HL-60/S4 (cell line): Measurements from ENCODE around the gene SEC22A.

Source experiments
- in situ Hi-C: fragments of 300-500 bp; cut with MboI; formaldehyde crosslinking; loops from 2 replicates; pipeline ENCODE4 v1.14.3; 2022; ENCODE audit warnings: low sequenced_read_pairs

SEC22A gene

DNA sequence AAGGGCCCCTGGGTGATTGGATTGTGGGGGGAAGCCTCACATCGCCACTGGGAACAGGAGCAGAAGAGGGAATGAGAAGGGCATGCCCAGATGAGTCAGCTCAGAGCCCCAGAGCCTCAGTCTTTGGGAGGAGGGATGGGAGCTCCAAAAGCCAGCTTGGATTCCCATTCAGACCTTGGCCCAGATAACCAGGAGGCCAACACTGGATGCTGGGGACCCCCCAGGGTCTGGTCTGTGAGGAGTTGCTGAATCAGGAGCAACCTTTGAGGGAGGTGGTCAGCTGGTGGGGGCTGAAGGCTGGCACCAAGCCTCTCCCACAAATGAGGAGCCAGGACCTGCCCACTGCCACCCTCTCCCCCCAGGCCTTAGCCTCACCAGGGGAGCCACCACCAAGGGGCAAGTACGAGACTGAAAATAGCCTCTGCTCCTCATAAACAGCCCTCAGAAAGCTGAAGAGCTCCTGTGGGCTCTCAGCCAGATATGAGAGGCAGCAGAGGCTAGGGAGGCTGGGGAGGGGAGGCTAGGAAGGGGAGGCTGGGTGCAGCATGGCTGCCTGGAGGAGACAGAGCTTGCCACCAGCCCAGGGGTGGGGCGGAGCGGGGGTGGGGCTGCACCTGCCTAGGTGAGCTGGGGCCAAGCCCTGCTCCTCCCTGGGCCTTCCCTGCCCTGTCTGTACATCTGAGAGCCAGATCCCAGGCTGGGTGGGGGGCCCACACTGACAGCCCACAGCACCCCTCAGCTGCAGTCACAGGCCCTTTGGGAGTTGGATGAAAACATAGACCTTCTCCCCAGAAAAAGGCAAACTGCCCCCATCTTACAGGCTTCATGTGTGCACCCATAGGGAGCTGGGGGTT, 99.8 kb downstream of the SEC22A start:
- in situ Hi-C loops: no loop called here

DNA sequence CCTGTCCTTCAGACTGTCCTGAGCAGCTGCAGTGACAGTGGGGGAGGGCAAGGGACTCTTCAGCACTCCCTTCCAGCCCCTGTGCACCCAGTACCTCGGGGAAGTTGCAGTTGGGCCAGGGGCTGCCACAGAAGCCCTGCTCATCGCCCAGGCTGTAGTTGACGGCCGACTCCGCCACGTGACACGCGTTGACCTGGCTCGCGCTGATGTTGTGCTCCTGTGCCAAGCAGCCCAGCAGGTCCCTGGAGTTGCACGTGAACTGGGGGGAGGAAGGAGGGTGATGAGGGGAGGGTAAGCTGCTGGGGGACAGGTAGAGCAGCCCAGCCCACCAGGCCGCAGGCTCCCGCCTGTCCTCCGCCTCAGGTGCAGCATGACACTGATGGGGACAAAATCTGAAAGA, 101.2 kb downstream of the SEC22A start:
- in situ Hi-C loops: no loop called here

DNA sequence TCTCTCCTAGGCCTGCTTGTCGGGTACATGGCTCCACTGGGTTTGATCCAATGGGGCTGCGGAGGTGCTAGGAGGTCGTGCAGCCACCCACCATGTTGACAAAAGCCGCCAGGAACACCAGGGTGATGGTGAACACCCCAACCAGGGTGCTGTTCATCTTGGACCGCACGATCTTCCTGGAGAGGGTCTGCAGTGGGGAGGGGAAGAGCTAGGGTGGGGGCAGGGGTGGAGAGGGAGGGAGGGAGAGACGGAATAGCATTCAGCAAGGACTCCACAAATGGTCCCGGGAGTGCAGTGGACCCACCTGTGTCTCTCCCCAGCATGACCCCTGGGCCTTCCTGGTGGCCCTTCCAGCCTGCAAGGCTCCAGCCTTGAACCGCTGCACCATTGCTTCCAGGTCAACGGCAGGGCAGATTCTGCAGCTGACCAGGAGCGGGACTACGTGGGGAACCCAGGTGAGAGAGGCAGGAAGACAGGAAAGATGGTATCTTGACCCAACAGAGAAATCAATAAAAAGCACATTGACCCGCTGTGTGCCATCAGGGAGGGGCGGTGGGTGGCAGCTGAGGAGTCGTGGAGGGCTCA, 102.3 kb downstream of the SEC22A start:
- in situ Hi-C loops: no loop called here

DNA sequence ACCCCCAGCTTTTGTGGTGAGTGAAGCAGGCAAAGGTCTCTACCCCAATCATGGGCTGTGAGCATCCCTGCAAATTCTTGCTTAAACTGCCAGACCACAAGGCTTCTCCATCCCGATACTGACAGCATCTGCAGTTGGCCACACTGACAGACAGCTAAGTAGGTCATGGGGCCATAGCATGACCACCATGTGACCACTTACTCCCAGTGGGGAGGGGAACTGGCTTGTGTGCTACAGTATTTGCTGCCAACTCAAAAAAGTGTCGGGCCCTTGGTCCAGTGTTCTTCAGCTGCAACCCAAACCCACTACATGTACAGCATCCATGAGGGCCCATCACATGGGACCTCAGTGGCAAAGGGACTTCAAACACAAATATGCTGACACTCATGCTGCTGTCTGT, 103.4 kb downstream of the SEC22A start:
- in situ Hi-C loops: no loop called here

DNA sequence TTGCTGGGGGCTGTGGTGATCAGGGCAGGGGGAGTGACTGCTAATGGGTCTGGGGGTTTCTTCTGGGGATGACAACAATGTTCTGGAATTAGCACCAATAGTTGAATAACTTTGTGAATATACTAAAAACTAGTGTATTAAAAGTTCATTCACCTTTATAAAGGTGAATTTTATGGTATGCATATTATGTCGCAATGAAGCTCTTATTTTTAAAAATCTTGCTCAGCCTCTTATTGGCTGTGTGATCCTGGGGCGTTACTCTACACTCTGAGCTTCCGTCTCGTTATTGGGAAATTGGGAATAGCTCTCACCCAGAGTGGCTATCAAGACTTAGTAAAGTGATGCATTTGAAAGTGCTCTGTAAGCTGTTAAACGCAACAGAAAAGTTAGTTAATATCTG, 105.3 kb downstream of the SEC22A start:
- in situ Hi-C loops: no loop called here

DNA sequence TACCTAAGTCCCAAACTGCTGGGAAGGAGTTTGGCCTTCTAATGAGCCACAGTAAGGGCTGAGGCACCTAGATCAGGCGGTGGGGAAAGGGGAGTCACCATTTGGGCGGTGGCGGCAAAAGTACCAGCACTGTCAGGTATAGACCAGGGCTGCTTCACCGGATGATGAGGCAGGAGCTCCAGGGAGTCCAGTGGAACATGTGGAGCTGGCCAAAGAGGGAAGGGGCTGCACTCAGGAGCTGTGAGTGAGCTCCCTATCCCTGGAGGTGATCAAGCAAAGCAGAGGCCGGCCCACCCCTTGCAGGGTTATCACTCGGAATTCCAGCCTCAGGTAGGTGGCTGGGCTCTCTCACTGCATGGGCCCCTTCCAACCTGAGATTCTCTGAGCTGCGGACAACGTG, 108.4 kb downstream of the SEC22A start:
- in situ Hi-C loops: no loop called here

DNA sequence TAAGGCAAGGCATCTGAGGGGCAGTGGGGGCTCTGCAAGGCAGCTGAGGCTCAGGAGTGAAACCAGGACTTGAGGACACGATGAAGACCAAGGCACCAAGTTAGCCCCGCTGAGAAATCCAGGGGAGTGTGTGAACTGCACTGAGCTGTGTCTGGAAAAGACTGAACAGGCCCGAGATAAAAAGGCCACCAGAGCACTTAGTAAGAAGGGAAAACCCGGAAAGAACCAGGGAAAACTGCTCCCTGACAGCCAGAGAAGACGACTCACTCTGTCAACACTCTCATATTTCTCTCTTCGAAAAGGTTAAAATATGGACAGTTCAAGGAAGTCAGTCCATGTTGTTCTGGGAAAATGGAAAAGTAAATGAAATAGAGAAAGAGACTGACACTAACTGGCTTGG, 109.0 kb downstream of the SEC22A start:
- in situ Hi-C loops: no loop called here

DNA sequence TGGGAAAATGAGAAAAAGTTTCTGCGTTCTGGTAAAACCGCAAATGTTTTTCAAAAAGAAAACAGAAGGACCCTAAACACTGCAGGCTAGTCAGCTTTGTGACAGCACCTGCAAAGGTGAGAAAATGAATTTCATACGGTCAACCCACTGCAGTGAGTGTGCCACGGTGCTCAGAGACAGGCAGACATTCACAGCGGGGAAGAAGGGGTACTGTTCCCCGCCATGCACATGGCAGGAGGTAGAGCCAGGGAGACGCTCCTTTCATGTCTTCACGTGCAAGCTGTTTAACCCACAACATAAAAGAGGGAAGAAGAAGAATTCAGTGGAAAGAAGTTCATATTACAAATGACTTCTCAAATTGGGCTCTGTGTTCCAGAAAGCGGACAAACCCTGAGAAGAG, 109.5 kb downstream of the SEC22A start:
- in situ Hi-C loops: no loop called here

DNA sequence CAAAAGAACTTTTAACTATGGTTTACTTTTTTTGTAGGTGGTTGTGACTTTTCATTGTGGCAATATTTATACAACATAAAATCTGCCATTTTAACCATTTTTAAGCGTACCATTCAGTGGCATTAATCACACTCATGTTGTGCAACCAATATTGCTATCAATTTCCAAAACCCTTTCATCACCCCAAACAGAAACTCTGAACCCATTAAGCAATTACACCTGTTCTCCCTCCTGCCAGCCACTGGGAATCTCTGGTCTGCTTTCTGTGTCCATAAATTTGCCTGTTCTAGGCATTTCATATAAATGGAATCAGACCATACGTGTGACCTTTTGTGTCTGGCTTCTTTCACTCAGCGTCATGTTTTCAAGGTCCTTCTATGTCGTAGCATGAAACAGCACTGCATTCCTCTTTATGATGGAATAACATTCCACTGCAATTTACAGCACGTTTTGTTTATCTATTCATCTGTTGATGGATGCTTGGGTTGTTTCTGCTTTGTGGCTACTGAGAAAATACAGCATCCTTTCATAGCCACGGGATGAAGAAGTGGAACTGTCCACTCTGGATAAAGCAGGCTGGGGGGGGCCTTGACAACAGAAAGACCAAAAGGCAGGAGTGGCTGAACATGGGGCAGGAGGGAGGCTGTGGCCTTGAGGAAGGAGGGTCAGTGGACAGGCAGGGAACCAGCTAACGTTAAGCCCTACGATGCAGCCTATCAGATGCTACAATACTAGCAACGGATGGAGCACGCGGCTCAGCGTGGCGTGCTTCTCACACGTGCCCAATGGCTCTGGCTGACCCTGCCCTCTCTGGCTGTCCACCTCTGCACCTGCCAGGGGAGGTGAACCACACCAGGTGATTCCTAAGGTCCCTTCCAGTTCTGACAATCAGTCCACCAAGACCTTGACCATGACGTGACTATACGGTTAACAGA, 110.9 kb downstream of the SEC22A start:
- in situ Hi-C loops: no loop called here

DNA sequence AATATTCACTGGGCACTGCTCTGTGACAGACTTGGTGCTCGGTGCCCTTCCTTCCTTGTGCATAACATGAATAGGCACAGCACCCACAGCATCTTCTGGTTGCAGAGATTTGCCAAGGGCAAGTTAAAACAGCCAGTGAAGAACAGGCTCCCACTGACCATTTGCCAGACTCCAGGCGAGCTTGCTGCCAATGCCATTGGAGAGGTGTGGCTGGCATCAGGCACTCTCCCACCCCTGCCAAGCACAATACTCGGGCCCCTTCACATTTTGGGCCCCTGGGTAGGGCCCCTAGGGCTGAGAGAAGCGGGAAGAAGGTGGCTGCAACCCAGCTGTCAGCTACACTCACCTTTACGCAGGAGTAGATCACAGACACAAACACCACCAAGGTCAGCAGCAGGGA, 112.1 kb downstream of the SEC22A start:
- in situ Hi-C loops: no loop called here

DNA sequence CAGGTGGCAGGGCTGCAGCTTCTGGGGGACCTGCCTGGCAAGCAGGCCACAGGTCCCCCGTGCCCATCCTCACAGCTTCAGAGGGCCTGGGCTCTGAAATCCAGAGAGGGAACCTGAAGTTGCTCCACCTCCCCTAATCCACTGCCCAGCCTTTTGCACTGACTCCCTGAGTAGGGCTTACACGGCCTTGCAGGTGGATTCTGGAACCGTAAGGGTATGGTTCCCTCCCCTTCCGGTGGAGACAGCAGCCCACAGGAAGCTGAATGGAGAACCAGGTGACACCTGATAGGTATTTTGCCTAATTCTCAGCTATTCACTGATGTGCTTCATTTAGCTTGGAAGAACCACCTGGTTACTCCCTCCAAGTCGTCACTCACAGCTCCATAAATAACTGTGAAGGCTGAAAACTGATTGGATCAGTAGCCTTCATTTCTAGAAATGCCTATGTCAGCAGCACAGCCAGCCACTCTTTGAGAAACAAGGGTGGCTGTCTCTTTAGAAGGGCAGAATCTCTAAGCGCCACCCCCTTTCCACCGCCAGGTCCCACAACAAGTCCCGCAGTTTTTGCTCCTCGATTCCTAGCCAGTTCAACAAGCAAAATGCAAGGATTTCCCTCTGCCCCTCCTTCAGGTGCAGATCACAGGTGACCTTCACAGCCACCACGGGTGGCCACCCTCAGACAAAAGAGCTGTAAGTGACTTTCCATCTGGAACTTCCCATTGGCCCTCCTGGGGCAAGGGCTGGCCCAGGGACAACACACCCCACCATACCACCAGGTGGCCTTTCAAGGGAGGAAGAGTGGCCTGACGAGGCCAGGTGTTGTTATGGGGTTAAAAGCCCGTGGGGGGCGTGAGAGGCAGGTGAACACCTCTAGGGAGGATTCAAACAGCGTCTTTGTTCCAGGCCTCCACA, 112.9 kb downstream of the SEC22A start:
- in situ Hi-C loops: no loop called here

DNA sequence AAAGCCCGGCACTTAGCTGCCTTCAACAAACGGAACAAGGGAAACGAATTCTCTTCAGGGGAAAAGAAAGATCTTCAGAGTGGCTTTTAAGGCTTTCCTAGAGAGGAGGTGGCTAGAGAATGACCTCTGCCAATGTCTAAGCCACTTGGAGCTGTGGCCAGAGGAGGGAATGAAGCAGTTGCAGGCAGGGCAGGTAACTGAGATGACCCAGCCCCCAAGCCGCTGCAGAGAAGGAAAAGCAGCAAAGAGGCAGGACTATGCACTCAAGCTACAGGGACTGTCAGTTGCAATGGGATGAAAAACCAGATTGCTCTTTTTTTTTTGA, 113.5 kb downstream of the SEC22A start:
- in situ Hi-C loops: no loop called here

DNA sequence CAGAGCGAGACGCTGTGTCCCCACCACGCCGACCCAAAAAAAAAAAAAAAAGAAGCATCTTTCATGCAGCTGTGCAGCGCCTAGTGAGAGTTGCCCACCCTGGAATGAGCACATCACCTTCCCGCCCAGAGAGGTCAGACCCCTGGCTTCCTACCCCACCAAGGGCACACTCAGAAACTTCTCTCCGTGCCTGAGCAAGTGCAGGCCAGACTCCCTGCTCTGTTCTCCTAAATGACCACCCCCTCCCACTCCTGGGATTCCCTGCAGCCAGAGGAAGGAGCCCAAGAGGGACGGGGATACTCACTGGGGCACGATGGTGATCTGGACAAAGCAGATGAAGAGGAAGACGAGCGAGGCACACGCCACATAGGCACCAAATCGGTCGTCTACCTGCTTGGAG, 116.0 kb downstream of the SEC22A start:
- in situ Hi-C loops: no loop called here

DNA sequence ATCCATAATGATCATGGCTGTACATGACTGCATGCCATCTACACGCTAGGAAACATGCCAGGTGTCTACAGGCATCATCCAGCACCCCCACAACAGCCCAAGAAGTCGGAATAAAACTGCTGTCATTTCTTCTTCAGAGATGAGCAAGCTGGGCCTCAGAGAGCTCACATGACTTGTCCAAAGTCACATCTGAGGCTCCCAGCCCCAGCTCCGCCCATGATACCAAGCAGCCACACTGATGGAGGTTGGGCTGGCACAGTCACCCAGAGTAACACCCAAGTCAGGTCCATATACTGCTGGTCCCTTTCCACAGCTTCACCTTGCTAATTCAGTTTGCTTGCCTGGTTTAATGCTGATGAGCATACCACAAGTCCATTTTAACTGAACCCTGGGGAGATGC, 116.6 kb downstream of the SEC22A start:
- in situ Hi-C loops: no loop called here

DNA sequence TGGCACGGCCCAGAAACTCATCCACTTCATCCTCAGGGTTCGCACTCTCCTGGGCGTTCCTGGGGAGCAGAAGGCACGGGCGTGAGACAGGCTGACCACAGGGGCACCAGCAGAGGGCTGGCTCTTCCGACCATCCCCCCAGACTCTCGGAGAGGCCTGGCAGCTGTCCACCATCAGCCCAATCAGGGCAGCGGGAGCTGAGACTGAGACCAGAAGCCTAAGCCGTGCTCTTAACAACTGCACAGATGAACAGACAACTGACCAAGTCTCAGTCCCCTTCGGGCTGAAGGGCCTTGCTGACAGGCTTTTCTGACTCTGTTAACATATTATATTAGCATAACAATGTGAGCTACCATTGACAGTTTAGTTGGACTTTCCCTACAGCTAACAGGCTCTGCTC, 118.0 kb downstream of the SEC22A start:
- in situ Hi-C loops: loop anchor here (10.0 kb wide), 1 partner anchor 235 kb away; no protein-coding TSS in a partner anchor

DNA sequence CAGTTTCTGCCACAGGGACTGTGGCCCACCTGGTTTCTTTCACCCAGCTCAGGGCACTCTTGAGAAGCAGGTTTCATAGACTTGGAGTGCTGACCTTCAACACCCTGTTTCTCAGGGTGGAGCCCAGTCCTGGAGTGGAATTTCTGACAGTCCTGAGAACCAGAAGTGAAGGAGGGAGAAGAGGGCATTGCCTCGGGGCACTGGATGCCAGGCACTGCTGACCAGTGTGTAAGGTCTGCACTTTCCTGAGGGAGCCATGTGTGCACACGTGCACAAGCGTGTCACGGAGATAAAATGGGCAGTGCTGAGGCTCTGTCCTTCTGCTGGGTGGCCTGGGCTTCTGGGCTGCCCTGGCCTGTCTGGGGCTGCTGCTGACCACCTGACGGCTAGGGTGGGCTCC, 118.5 kb downstream of the SEC22A start:
- in situ Hi-C loops: loop anchor here (10.0 kb wide), 1 partner anchor 235 kb away; no protein-coding TSS in a partner anchor

DNA sequence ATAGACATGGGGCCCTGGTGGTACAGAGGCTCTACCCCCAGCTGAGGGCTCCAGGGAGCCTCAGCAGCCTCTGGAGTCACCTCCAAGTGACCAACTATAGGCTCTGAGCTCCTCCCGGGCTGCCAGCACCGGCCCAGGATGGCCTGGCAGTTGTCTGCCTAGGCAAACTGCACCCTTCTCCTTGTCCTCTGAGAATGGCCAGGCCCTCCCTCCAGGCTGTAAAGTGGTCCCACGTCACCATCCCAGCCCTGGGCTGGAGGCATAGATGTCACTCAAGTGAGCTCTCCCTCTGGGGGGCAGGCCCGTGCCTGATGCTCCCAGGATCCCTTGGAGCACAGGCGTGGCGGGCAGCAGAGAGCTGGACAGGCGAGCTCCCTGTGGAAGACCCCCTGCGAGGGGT, 120.1 kb downstream of the SEC22A start:
- in situ Hi-C loops: loop anchor here (10.0 kb wide), 1 partner anchor 233 kb away; no protein-coding TSS in a partner anchor

DNA sequence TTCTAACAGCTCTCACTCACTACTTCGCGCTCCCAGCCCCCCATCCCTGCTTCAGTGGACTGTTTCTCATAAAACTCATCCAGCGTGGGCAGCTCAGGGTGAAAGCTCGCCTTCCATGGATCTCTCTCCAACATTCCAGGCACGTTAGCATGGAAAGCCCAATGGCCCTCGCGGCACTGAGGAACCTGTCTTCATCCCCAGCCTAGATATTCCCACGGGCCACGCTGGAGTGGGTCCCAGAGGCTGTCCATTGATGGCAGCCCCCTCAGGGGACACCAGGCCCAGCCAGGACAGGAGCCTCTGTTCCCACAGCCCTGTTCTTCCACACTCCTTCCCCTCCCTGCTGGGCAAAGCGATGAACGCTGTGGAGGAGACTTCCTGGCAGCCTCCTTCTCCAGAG, 121.1 kb downstream of the SEC22A start:
- in situ Hi-C loops: loop anchor here (10.0 kb wide), 1 partner anchor 232 kb away; no protein-coding TSS in a partner anchor
